ENCODE data around the gene SETSIP. TPM values are rescaled to one million over a fixed set of nuclear protein-coding genes. Genes with fewer than 3 reads are reported as not detected.

The SETSIP gene
- polyA plus RNA-seq, 1 experiment: 0.52 TPM

GRCh38 chr1:92040971-92041370, 34.2 kb downstream of the SETSIP start:
- H3K4me3 ChIP-seq (ENCODE audit: low read depth, low read length): no peak overlapping the region

GRCh38 chr1:92038695-92039346, 36.4 kb downstream of the SETSIP start:
- H3K27ac ChIP-seq (ENCODE audit: low read depth, low read length): no peak overlapping the region
- ChIA-PET CTCF (no interaction called here), POLR2A (interaction anchor here (0.7 kb wide), 1 partner anchor 29 kb away, joined by 8 read pairs; no protein-coding TSS in a partner anchor)
- H3K9me3 ChIP-seq (ENCODE audit: control insufficient read depth, insufficient read depth, low read length): no peaks in the 10 kb centered on the region
- H3K27me3 ChIP-seq (ENCODE audit: control insufficient read depth, insufficient read depth, low read length): no peaks in the 10 kb centered on the region
- TF ChIP-seq, protein P1, sequence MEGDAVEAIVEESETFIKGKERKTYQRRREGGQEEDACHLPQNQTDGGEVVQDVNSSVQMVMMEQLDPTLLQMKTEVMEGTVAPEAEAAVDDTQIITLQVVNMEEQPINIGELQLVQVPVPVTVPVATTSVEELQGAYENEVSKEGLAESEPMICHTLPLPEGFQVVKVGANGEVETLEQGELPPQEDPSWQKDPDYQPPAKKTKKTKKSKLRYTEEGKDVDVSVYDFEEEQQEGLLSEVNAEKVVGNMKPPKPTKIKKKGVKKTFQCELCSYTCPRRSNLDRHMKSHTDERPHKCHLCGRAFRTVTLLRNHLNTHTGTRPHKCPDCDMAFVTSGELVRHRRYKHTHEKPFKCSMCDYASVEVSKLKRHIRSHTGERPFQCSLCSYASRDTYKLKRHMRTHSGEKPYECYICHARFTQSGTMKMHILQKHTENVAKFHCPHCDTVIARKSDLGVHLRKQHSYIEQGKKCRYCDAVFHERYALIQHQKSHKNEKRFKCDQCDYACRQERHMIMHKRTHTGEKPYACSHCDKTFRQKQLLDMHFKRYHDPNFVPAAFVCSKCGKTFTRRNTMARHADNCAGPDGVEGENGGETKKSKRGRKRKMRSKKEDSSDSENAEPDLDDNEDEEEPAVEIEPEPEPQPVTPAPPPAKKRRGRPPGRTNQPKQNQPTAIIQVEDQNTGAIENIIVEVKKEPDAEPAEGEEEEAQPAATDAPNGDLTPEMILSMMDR (IDR thresholded peaks at IDR 0.05; ENCODE audit: low read depth, low read length): no peak
- no peak overlapping the region for H3K4me3 ChIP-seq (ENCODE audit: low read depth, low read length)
- DNase-seq (ENCODE audit: low read depth, low spot score): no peak

More at GRCh38 chr1:92040971-92041370, 34.2 kb downstream of the SETSIP start:
- TF ChIP-seq, protein P1 (IDR thresholded peaks at IDR 0.05; ENCODE audit: low read depth, low read length): peak; percentile 18; the same call in 1 of the 2 replicates
- no peaks in the 10 kb centered on the region for H3K27me3 ChIP-seq (ENCODE audit: control insufficient read depth, insufficient read depth, low read length)
- ChIA-PET CTCF (interaction anchor here (0.5 to 1.3 kb wide), 4 partner anchors 9 to 540 kb away, joined by 3 to 5 read pairs (median 4); partner anchors contain the start of gene CDC7), POLR2A (interaction anchor here (0.6 kb wide), 1 partner anchor 17 kb away, joined by 16 read pairs; no protein-coding TSS in a partner anchor)
- DNase-seq (ENCODE audit: low read depth, low spot score): no peak
- no peak overlapping the region for H3K27ac ChIP-seq (ENCODE audit: low read depth, low read length)
- H3K9me3 ChIP-seq (ENCODE audit: control insufficient read depth, insufficient read depth, low read length): no peaks in the 10 kb centered on the region

DNA sequence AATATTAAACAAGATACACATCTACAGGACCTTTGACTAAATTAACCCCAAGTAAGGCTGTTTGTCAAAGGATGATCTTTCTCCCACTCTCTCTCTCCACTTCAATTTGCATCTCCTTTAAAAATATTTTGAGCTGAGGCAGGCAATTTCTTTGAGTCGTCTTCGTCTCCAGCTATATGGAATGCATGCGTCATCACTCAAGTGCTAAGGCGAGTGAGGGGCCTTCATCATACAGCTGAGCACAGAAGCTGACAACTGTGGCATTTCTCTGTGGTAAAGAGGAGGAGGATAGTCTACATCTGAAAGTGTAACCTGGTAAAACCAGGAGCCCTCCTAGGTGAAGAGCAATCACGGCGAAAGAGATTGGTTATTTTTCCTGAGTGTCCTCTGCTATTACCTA, 37.8 kb downstream of the SETSIP start:
- CTCF ChIA-PET: interaction anchor here (2.5 kb wide), 1 partner anchor 254 kb away, joined by 12 read pairs; no protein-coding TSS in a partner anchor
- POLR2A ChIA-PET: interaction anchor here (0.9 kb wide), 1 partner anchor 174 kb away, joined by 8 read pairs; no protein-coding TSS in a partner anchor
- peak; percentile 26 for DNase-seq (ENCODE audit: low read depth, low spot score)
- no peak overlapping the region for H3K27ac ChIP-seq (ENCODE audit: low read depth, low read length)
- H3K9me3 ChIP-seq (ENCODE audit: control insufficient read depth, insufficient read depth, low read length): no peaks in the 10 kb centered on the region
- TF ChIP-seq, protein P1 (IDR thresholded peaks at IDR 0.05; ENCODE audit: low read depth, low read length): no peak
- no peak overlapping the region for H3K4me3 ChIP-seq (ENCODE audit: low read depth, low read length)
- H3K27me3 ChIP-seq (ENCODE audit: control insufficient read depth, insufficient read depth, low read length): no peaks in the 10 kb centered on the region

DNA sequence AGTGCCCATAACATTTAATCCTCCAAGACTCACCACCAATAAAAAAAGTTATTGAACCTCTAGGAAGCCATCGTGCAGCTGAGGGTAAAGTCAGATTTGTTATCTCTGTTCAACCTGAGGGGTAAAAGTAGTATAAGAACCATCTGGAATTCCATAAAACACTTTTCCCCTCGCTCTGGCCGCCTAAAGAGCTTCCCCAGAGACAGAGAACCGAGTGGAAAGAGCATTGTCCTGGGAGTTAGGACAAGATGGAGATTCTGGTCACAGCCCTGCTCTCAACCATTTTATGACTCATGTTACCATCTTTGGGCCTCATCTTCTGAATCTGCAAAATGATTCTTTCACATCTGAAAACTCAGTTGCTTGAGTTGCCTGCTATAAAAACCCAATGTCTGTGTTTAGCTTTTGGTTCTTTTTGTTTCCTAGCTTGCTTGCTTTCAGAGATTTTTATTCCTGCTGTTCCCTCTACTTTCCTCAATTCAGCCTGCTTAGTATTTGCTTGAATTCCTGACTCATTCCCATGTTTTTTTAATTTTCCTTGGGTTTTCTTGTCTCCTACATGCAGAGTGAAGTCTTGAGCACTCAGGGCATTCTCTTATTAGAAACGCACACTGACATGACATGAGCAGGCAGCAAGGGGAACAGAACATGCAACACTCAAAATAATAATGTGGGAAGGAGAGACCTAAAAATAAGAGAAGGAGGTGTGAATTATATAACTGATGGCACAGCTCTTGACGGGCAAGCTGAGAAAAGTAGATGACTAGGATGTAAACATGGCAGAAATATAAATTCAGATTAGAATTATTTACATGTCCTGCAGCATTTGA, 43.7 kb downstream of the SETSIP start:
- POLR2A ChIA-PET: interaction anchor here (0.6 kb wide), 1 partner anchor 65 kb away, joined by 3 read pairs; no protein-coding TSS in a partner anchor

More for the DNA sequence above, 43.7 kb downstream of the SETSIP start:
- CTCF ChIA-PET: interaction anchor here (0.6 to 2.3 kb wide), 5 partner anchors 10 to 519 kb away, joined by 3 to 11 read pairs (median 3); no protein-coding TSS in a partner anchor
- TF ChIP-seq, protein P1 (IDR thresholded peaks at IDR 0.05; ENCODE audit: low read depth, low read length): no peak
- Histone ChIP-seq H3K27ac (ENCODE audit: low read depth, low read length) (no peak overlapping the region), H3K9me3 (ENCODE audit: control insufficient read depth, insufficient read depth, low read length) (peaks cover 2% of the 10 kb centered on the region; the same call in 1 of the 2 replicates), H3K27me3 (ENCODE audit: control insufficient read depth, insufficient read depth, low read length) (no peaks in the 10 kb centered on the region), H3K4me3 (ENCODE audit: low read depth, low read length) (no peak overlapping the region)
- DNase-seq (ENCODE audit: low read depth, low spot score): no peak
